Activated naive CD4-positive, alpha-beta T cell treated with anti-CD3 and anti-CD28 coated beads for 36 hours (primary cell): Measurements from ENCODE around the gene CRK. TPM values are rescaled to one million over a fixed set of nuclear protein-coding genes. Genes with fewer than 3 reads are reported as not detected.
"Not testable (repeated sequence)": the region's sequence is repeated elsewhere in the genome, so short reads cannot be mapped to it uniquely, and the experiment has no call there.

Source experiments
- CTCF ChIA-PET: fragments of 350-600 bp; sonication (Branson Sonifier 250); formaldehyde crosslinking; loops from one replicate; lab custom pipeline; 2021; ENCODE audit warnings: antibody characterized with exemption; lab: Charles Lee
- DNase-seq: peaks from one replicate; pipeline ENCODE4 v3.0.0-alpha.2; 2020
- H3K27ac Mint-ChIP-seq: one replicate; pipeline ENCODE4 v1.8.0; 2021; ENCODE audit warnings: mild to moderate bottlenecking, mixed read lengths
- H3K27me3 Mint-ChIP-seq: one replicate; pipeline ENCODE4 v1.8.0; 2021; ENCODE audit warnings: low read depth, mixed read lengths
- H3K36me3 Mint-ChIP-seq: one replicate; pipeline ENCODE4 v1.8.0; 2021; ENCODE audit warnings: low read depth, mixed read lengths
- H3K4me1 Mint-ChIP-seq: one replicate; pipeline ENCODE4 v1.8.0; 2021; ENCODE audit warnings: low read depth, mixed read lengths
- H3K4me3 Mint-ChIP-seq: one replicate; pipeline ENCODE4 v1.8.0; 2021; ENCODE audit warnings: mild to moderate bottlenecking, moderate library complexity, mixed read lengths
- H3K9me3 Mint-ChIP-seq: one replicate; pipeline ENCODE4 v1.8.0; 2021; ENCODE audit warnings: mixed read lengths
- intact Hi-C: fragments of 100-400 bp; cut with micrococcal nuclease; formaldehyde crosslinking; loops from one replicate; pipeline ENCODE4 v1.15.1; 2023
- total RNA-seq, 2 experiments: library from RNA; stranded (reverse); gene quantifications; one replicate each; pipeline ENCODE4 v1.2.3, GENCODE V29; 2021

Gene CRK
- total RNA-seq, 2 experiments from 2014 or later, result 10.6 to 14.1 TPM

DNA sequence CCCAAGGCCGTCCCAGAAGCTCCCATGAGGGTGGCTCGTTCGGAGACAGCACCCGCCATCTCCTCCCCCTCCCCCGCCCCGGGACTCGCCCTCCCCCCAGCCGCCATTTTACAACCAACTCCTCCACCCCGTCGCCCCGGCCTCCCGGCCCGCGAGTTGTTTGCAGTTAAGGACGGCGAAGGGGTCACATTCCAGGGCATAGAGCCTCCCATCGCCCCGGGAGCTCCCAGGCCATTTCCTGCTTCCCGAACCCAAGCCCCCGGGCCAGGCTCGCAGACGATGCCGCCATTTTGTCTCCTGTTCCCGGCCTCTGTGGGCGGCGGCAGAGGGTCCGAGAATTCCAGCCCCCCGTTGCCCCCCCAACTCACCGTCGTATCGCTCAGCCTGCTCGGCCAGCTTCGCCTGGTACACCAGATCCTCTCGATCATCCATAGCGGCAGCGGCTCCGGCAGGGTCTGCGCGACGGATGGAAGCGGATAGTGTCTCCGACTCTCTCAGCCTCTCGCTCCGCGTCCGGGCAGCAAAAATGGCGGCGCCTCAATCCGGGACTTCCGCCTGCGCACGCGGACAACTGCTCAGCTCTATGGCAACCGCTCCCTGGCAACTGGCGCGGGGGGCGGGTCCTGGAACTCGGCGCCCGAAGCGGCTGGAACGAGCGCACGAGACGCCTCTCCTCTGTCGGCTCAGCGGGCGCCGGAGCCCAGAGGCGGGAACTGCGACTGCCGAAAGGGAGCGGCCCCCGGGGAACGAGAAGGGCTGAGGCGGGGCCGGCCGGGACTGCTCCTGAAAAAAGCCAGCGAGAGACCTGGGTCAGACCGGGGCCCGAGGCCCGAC lies 56.1 kb downstream of the CRK start, which contains the start of gene YWHAE:
Gene YWHAE, minus strand, starts transcription at position 544 of the 834 bp plus-strand sequence. Its CDS starts 112 bp downstream, at position 432.
- peak; percentile 98 for DNase-seq
- Mint-ChIP-seq H3K27ac (peak within 1 kb of the TSS; percentile 100), H3K4me1 (peaks cover 32% of the 10 kb centered on the region), H3K9me3 (no peaks in the 10 kb centered on the region), H3K27me3 (no peaks in the 10 kb centered on the region), H3K4me3 (peak within 1 kb of the TSS; percentile 99), H3K36me3 (peaks cover 42% of the 10 kb centered on the region)
- intact Hi-C loops, result loop anchor here (1.0 to 2.0 kb wide), 5 partner anchors 20 to 116 kb away; partner anchors contain the start of genes CRK and INPP5K
- CTCF ChIA-PET, result interaction anchor here (2.7 kb wide), 1 partner anchor 34 kb away, joined by 12 read pairs; no protein-coding TSS in a partner anchor

DNA sequence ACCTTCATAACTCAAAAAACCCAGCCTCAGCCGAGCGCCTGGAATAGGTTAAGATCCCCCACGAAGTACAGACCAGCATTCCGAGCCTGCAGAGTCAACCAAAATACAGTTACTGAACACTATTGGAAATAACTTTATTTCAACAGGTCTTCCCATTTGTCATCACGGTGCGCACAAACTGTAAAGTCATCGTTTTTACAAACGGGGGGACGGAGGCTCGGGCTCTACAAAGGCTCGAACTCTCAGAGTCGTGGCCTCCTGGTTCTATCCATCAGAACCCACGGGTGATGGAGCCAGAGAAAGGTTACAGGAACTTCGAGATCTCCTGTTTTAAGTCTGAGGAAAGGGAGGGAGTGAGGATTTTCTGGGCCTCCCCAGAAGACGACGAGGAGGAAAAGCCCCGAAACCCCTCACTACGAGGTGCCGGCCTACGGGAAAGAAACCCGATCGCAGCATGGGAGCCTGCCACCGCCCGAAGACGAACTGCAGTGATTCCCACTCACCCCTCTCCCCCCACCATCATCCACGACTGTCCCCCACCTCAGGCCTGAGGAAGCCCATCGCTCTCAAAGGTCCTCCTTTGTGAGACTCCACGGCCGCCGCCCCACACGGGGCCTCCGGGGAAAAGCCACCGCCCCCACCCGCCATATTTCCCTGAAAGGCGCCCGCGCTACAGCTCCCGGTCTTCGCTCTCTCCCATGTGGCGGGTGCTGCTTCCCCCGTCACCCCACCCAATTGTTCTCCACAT lies 56.9 kb downstream of the CRK start:
- intact Hi-C loops, result loop anchor here (1.0 to 2.0 kb wide), 3 partner anchors 19 to 34 kb away; no protein-coding TSS in a partner anchor
- peaks cover 37% of the 10 kb centered on the region for H3K4me1 Mint-ChIP-seq
- no peaks in the 10 kb centered on the region for H3K9me3 Mint-ChIP-seq
- DNase-seq, result peak; percentile 38
- peak overlapping the region; percentile 99 for H3K4me3 Mint-ChIP-seq
- peak overlapping the region; percentile 100 for H3K27ac Mint-ChIP-seq
- H3K36me3 Mint-ChIP-seq, result peaks cover 43% of the 10 kb centered on the region
- CTCF ChIA-PET, result interaction anchor here (2.7 kb wide), 1 partner anchor 34 kb away, joined by 12 read pairs; no protein-coding TSS in a partner anchor
- no peaks in the 10 kb centered on the region for H3K27me3 Mint-ChIP-seq

DNA sequence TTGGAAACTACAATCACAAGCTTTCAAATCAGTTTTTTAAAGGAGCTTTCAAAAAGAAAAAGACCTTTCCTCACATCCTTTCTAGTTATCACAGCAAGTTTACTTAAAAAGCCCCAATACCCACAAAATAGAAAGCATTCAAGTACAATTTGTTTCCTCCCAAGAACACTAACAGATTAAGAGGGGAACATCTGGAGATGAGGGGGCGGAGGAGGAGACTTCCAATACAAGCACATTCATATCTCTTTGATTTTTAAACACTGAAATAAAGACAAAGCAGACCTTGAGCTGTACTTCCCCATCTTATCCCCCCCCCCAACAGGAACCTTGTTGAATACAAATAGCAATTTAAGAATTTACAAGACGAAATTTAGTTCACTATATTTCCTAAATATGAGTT lies 58.0 kb downstream of the CRK start:
- Mint-ChIP-seq H3K4me1 (peaks cover 47% of the 10 kb centered on the region), H3K27me3 (no peaks in the 10 kb centered on the region), H3K4me3 (peak overlapping the region; percentile 99), H3K36me3 (peaks cover 48% of the 10 kb centered on the region), H3K27ac (peak overlapping the region; percentile 100), H3K9me3 (no peaks in the 10 kb centered on the region)
- no peak for DNase-seq
- CTCF ChIA-PET, result interaction anchor here (0.8 to 1.6 kb wide), 4 partner anchors 9 to 33 kb away, joined by 3 to 13 read pairs (median 4); no protein-coding TSS in a partner anchor
- intact Hi-C loops, result loop anchor here (2.0 kb wide), 1 partner anchor 23 kb away; no protein-coding TSS in a partner anchor

DNA sequence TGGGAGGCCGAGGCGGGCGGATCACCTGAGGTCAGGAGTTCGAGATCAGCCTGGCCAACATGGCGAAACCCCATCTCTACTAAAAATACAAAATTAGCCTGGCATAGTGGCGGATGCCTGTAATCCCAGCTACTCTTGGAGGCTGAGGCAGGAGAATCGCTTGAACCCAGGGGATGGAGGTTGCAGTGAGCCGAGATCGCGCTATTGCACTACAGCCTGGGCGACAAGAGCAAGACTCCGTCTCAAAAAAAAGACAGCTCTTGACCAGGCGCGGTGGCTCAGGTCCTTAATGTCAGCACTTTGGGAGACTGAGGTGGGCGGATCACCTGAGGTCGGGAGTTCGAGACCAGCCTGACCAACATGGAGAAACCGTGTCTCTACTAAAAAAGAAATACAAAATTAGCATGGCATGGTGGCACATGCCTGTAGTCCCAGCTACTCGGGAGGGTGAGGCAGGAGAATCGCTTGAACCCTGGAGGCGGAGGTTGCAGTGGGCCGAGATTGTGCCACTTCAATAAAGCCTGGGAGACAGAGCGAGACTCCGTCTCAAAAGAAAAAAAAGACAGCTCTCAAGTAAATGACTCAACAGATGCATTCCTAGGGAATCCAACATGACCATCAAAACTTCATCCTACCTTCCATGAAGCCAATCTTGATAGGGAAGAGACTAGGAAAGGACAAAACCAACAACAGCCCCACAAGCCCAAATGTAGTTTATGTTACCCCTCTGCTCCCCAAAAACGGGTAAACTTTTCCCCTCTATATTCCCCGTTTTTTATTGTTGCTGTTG lies 60.0 kb downstream of the CRK start:
- H3K27me3 Mint-ChIP-seq, H3K27ac Mint-ChIP-seq, intact Hi-C loops, CTCF ChIA-PET, DNase-seq, H3K4me3 Mint-ChIP-seq, H3K9me3 Mint-ChIP-seq: not testable (repeated sequence)
- Mint-ChIP-seq H3K36me3 (peaks cover 53% of the 10 kb centered on the region), H3K4me1 (peaks cover 65% of the 10 kb centered on the region)

DNA sequence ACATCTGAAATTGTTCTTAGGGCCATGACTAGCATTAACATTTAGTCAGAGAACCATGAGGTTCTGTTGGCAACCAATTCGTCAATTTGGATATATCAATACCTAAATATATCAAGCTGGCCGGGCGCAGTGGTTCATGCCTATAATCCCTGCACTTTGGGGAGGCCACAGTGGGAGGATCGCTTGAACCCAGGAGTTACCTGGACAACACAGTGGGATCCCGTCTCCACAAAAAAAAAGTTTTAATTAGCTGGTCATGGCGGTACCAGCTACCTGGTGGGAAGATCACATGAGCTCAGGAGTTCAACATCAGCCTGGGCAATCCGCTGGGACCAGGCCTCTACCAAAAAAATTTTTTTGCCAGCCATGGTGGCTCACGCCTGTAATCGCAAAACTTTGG lies 64.5 kb downstream of the CRK start:
- no peaks in the 10 kb centered on the region for H3K9me3 Mint-ChIP-seq
- no peaks in the 10 kb centered on the region for H3K27me3 Mint-ChIP-seq
- DNase-seq, result no peak
- CTCF ChIA-PET, result interaction anchor here (0.6 to 2.1 kb wide), 5 partner anchors 13 to 135 kb away, joined by 3 to 23 read pairs (median 6); no protein-coding TSS in a partner anchor
- H3K4me3 Mint-ChIP-seq, result no peak overlapping the region
- H3K27ac Mint-ChIP-seq, result no peak overlapping the region
- intact Hi-C loops, result no loop called here
- peaks cover 80% of the 10 kb centered on the region for H3K4me1 Mint-ChIP-seq
- peaks cover 29% of the 10 kb centered on the region for H3K36me3 Mint-ChIP-seq

DNA sequence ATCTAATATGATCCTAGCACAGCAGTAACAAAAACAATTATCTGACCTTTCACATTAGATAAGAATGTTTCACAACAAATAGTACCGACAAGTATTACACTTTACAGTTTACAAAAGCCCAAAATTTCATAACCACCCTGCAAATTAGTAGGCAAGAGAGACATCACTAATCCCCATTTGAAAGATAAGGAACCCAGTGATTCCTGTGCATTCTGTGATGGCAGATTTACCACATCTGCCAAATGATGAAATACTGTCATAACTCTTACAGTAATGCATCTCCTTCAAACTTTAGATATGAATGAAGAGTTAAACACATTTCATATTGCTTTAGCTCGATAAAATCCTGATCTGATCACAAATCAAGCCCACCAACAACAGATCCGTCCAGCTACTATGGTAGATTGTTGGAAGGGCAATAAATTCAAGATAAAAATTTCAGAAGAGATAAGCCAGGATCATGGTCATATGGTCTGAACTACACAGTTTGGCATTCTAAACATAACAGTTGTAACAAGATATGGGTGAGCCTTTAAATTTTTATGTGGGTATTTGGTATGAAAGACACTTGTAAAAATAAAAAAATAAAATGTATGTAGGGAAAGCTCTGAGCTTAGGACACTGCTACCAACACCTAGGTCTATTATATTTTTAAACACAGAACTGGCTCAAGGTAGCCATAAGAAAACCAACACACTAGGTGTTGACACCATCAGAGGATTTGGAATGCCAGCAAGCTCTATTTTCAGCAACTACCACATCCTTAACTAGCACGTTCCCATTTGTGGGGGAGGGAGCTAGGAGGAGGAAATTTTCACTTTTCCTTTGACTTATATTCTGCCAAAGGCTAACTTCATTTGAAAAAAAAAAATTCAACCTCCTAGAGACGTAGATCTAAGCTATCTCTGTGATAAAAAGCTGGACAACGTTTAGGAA lies 65.3 kb downstream of the CRK start:
- intact Hi-C loops, result no loop called here
- CTCF ChIA-PET, result interaction anchor here (0.6 to 2.1 kb wide), 3 partner anchors 23 to 28 kb away, joined by 5 to 23 read pairs (median 9); no protein-coding TSS in a partner anchor
- peaks cover 21% of the 10 kb centered on the region for H3K36me3 Mint-ChIP-seq
- no peak overlapping the region for H3K4me3 Mint-ChIP-seq
- no peak for DNase-seq
- H3K27me3 Mint-ChIP-seq, result no peaks in the 10 kb centered on the region
- no peaks in the 10 kb centered on the region for H3K9me3 Mint-ChIP-seq
- H3K4me1 Mint-ChIP-seq, result peaks cover 79% of the 10 kb centered on the region
- peak overlapping the region; percentile 61 for H3K27ac Mint-ChIP-seq

DNA sequence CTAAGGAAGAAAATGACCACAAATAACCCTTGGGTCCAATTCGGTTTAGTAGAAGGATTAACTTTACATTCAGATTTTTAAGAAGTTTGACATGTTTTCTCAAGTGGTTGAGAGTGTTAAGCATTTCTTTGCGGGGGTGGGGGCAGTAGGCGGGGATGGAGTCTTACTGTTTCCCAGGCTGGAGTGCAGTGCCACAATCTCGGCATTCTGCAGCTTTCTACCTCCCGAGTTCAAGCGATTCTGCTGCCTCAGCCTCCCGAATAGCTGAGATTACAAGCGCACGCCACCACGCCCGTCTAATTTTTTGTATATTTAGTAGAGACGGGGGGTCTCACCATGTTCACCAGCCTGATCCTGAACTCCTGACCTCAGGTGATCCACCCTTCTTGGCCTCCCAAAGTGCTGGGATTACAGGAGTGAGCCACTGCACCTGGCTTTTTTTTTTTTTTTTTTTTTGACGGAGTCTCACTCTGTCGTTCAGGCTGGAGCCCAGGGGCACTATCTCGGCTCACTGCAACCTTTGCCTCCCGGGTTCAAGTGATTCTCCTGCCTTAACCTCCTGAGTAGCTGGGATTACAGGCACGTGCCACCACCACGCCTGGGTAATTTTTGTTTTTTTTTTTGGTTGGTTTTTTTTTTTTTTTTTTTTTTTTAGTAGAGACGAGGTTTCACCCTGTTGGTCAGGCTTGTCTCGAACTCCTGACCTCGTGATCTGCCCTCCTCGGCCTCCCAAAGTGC lies 68.4 kb downstream of the CRK start:
- DNase-seq, intact Hi-C loops, H3K27ac Mint-ChIP-seq, H3K9me3 Mint-ChIP-seq, H3K4me3 Mint-ChIP-seq, H3K27me3 Mint-ChIP-seq: not testable (repeated sequence)
- H3K4me1 Mint-ChIP-seq, result peaks cover 67% of the 10 kb centered on the region
- CTCF ChIA-PET, result interaction anchor here (0.7 to 3.1 kb wide), 3 partner anchors 21 to 242 kb away, joined by 3 to 14 read pairs (median 5); no protein-coding TSS in a partner anchor
- H3K36me3 Mint-ChIP-seq, result peaks cover 10% of the 10 kb centered on the region

DNA sequence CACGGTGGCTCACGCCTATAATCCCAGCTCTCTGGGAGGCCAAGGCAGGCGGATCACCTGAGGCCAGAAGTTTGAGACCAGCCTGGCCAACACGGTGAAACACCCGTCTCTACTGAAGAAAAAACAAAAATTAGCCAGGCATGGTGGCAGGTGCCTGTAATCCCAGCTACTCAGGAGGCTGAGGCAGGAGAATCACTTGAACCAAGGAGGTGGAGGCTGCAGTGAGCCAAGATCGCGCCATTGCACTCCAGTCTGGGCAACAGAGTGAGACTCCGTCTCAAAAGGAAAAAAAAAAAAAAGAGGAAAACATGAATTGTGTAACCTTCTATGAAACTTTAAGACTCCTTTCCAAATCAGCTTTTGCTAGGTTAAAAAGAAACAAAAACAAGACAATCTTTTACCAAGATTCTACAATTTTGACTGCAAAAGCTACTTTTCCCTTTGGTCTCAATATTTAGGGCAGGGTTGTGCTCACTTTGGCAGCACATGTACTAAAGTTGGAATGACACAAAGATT lies 69.3 kb downstream of the CRK start:
- H3K36me3 Mint-ChIP-seq, H3K9me3 Mint-ChIP-seq, H3K27me3 Mint-ChIP-seq, DNase-seq, intact Hi-C loops, H3K4me3 Mint-ChIP-seq: not testable (repeated sequence)
- H3K4me1 Mint-ChIP-seq, result peaks cover 65% of the 10 kb centered on the region
- CTCF ChIA-PET, result interaction anchor here (0.7 to 2.8 kb wide), 3 partner anchors 21 to 242 kb away, joined by 3 to 7 read pairs (median 5); no protein-coding TSS in a partner anchor
- peak overlapping the region; percentile 21 for H3K27ac Mint-ChIP-seq

DNA sequence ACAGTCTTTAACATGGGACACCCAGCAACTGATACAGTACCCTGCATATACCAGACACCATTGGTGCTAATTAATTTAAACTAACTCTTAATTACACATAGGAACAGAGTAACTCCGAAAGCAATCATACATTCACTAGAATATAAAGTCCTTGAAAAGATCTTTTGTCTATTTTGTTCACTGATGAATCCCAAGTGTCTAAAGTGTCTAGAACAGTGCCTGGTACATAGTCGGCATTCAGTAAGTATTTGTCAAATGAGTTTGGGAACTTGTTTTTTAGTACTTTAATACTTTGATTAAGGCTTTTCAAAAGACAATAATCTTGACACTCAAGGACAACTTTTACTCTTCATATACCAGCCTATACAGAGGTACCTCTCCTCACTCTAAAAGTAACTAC lies 69.8 kb downstream of the CRK start:
- H3K4me3 Mint-ChIP-seq, result no peak overlapping the region
- intact Hi-C loops, result no loop called here
- DNase-seq, result no peak
- no peaks in the 10 kb centered on the region for H3K9me3 Mint-ChIP-seq
- peak overlapping the region; percentile 24 for H3K27ac Mint-ChIP-seq
- H3K27me3 Mint-ChIP-seq, result no peaks in the 10 kb centered on the region
- CTCF ChIA-PET, result interaction anchor here (1.7 to 2.8 kb wide), 2 partner anchors 21 to 243 kb away, joined by 3 to 7 read pairs; no protein-coding TSS in a partner anchor
- H3K36me3 Mint-ChIP-seq, result peaks cover 8% of the 10 kb centered on the region
- H3K4me1 Mint-ChIP-seq, result peaks cover 65% of the 10 kb centered on the region

DNA sequence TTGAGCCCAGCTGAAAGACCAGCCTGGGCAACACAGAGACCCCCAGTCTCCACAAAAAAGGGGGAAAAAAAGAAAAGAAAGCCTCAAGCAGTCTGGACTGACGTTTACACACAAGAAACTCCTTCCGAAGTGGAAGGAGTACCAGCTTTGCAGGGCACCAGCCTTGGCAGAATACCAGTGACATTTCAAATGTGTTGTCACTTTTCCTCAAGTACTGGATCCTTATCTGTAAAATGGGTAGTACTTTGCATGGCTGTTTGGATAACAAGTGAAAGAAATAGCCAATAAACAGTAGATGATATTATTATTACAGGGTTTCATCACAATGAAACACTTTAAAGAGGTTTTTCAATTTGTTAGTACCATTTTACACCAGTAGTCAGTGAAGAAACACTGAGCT lies 70.2 kb downstream of the CRK start:
- DNase-seq, result no peak
- CTCF ChIA-PET, result interaction anchor here (1.7 to 2.8 kb wide), 2 partner anchors 20 to 243 kb away, joined by 3 to 7 read pairs; no protein-coding TSS in a partner anchor
- Mint-ChIP-seq H3K9me3 (no peaks in the 10 kb centered on the region), H3K4me1 (peaks cover 64% of the 10 kb centered on the region), H3K4me3 (no peak overlapping the region), H3K36me3 (peaks cover 8% of the 10 kb centered on the region), H3K27me3 (no peaks in the 10 kb centered on the region), H3K27ac (peak overlapping the region; percentile 24)
- intact Hi-C loops, result no loop called here
